Breast epithelium (tissue), 4 donors: ENCODE measurements around the gene ZNF667. TPM values are rescaled to one million over a fixed set of nuclear protein-coding genes. Genes with fewer than 3 reads are reported as not detected.

Experiments
- DNase-seq, 2 donors: peaks; one replicate each; pipeline ENCODE4 v3.0.0-alpha.2; 2019; ENCODE audit warnings: low spot score in 2 of 2
- H3K27ac ChIP-seq, 2 donors: fragments of 200-600 bp; sonication (generic) in 1 of 2; one replicate each; pipeline ENCODE4 v1.5.1; 2016 to 2019; ENCODE audit warnings: mild to moderate bottlenecking in 1 of 2
- H3K27me3 ChIP-seq, 2 donors: fragments of 200-600 bp; sonication (generic) in 1 of 2; one replicate each; pipeline versions ENCODE4 v1.5.1 to v1.6.0; 2017 to 2019; ENCODE audit warnings: control low read depth in 1 of 2, mild to moderate bottlenecking in 1 of 2
- H3K36me3 ChIP-seq: fragments of 200-600 bp; one replicate; pipeline ENCODE4 v1.5.1; 2019
- H3K4me1 ChIP-seq, 2 donors: fragments of 200-600 bp; sonication (generic); one replicate each; pipeline ENCODE4 v1.5.1; 2016 to 2019; ENCODE audit warnings: control low read depth in 1 of 2
- H3K4me3 ChIP-seq, 3 donors: fragments of 200-600 bp; sonication (generic); 1 replicate in 2 of 3; 2 replicates in 1 of 3; pipeline ENCODE4 v1.5.1; 2016 to 2019; ENCODE audit warnings: mild to moderate bottlenecking in 3 of 3, moderate library complexity in 2 of 3
- H3K9me3 ChIP-seq, 2 donors: fragments of 200-600 bp; sonication (generic) in 1 of 2; one replicate each; pipeline ENCODE4 v1.5.1; 2016 to 2019; ENCODE audit warnings: control low read depth in 1 of 2
- CTCF ChIP-seq, 3 donors: fragments of 450-650 bp; IDR thresholded peaks; one replicate each; pipeline ENCODE4 v1.5.1; 2016 to 2017; ENCODE audit warnings: antibody characterized with exemption in 3 of 3, mild to moderate bottlenecking in 3 of 3, moderate library complexity in 3 of 3
- POLR2A ChIP-seq: fragments of 450-650 bp; IDR thresholded peaks from one replicate; pipeline ENCODE4 v1.6.1; 2016; ENCODE audit warnings: antibody characterized with exemption, mild to moderate bottlenecking, moderate library complexity
- POLR2AphosphoS5 ChIP-seq, 3 donors: sonication (generic); formaldehyde crosslinking; IDR thresholded peaks; one replicate each; pipeline ENCODE4 v1.6.1; 2017; ENCODE audit warnings: antibody characterized with exemption in 3 of 3
- intact Hi-C: fragments of 100-400 bp; cut with DNase I; formaldehyde crosslinking; loops from one replicate; pipeline ENCODE4 v1.15.1; 2023; ENCODE audit warnings: low total_unique reads
- total RNA-seq, 3 donors: library from RNA; depleted of rRNA; stranded (reverse); fragments of >200 nt; gene quantifications; one replicate each; pipeline ENCODE4 v1.1.0, GENCODE V29; 2016

Gene ZNF667
- total RNA-seq, 3 donors from 2014 or later = 2.9 to 10.0 (median 6.2) TPM

GRCh38 chr19:56423985-56424353 lies 53.2 kb downstream of the ZNF667 start:
- intact Hi-C loops = no loop called here
- Histone ChIP-seq H3K4me3 (no peak overlapping the region), H3K27ac (no peak overlapping the region), H3K9me3 (peaks cover 98 to 100% of the 10 kb centered on the region in 2 donors), H3K4me1 (no peaks in the 10 kb centered on the region), H3K36me3 (peaks cover 27% of the 10 kb centered on the region), H3K27me3 (no peaks in the 10 kb centered on the region)
- TF ChIP-seq CTCF (IDR thresholded peaks at IDR 0.05) (no peak), POLR2A (no peak), POLR2AphosphoS5 (IDR thresholded peaks at IDR 0.05) (no peak)
- DNase-seq = no peak

- TF ChIP-seq CTCF (IDR thresholded peaks at IDR 0.05) (no peak), POLR2A (no peak), POLR2AphosphoS5 (IDR thresholded peaks at IDR 0.05) (no peak)
- no peaks in the 10 kb centered on the region for H3K27me3 ChIP-seq
- no peak overlapping the region for H3K4me3 ChIP-seq
- H3K36me3 ChIP-seq = peaks cover 27% of the 10 kb centered on the region
- H3K4me1 ChIP-seq = no peaks in the 10 kb centered on the region
- H3K9me3 ChIP-seq = peaks cover 96 to 100% of the 10 kb centered on the region in 2 donors
- no peak overlapping the region for H3K27ac ChIP-seq
- DNase-seq = no peak
- intact Hi-C loops = no loop called here
Observed at GRCh38 chr19:56423276-56423984, 53.7 kb downstream of the ZNF667 start.

GRCh38 chr19:56405062-56405461 lies 72.1 kb downstream of the ZNF667 start:
- H3K27me3 ChIP-seq = no peaks in the 10 kb centered on the region
- H3K9me3 ChIP-seq = peaks cover 34 to 60% of the 10 kb centered on the region in 2 donors
- H3K4me3 ChIP-seq = peak overlapping the region in 2 of 3 donors; percentile 71 to 82
- no peaks in the 10 kb centered on the region for H3K4me1 ChIP-seq
- intact Hi-C loops = no loop called here
- TF ChIP-seq POLR2A = no peak
- peaks cover 22% of the 10 kb centered on the region for H3K36me3 ChIP-seq
- no peak overlapping the region for H3K27ac ChIP-seq
- DNase-seq = no peak

- no peak for DNase-seq
- peak overlapping the region; percentile 71 to 82 (median 74) for H3K4me3 ChIP-seq
- TF ChIP-seq POLR2A = no peak
- no peak for TF ChIP-seq POLR2AphosphoS5 (IDR thresholded peaks at IDR 0.05)
- no peak for TF ChIP-seq CTCF (IDR thresholded peaks at IDR 0.05)
- peaks cover 18% of the 10 kb centered on the region for H3K36me3 ChIP-seq
- peak overlapping the region; percentile 94 to 98 for H3K27ac ChIP-seq
- intact Hi-C loops = no loop called here
- no peaks in the 10 kb centered on the region for H3K27me3 ChIP-seq
- no peaks in the 10 kb centered on the region for H3K4me1 ChIP-seq
- peaks cover 32 to 60% of the 10 kb centered on the region in 2 donors for H3K9me3 ChIP-seq
Observed at GRCh38 chr19:56404705-56405056, 72.5 kb downstream of the ZNF667 start.

- Histone ChIP-seq H3K27ac (peak within 1 kb of the TSS; percentile 94 to 98), H3K9me3 (peaks cover 33 to 59% of the 10 kb centered on the region in 2 donors), H3K4me3 (peak within 1 kb of the TSS; percentile 71 to 82 (median 74)), H3K4me1 (no peaks in the 10 kb centered on the region), H3K36me3 (peaks cover 12% of the 10 kb centered on the region), H3K27me3 (no peaks in the 10 kb centered on the region)
- TF ChIP-seq POLR2A (no peak), POLR2AphosphoS5 (IDR thresholded peaks at IDR 0.05) (peak; percentile 13 to 36 (median 14)), CTCF (IDR thresholded peaks at IDR 0.05) (peak in 1 of 3 donors; percentile 16)
- DNase-seq = peak; percentile 94
- intact Hi-C loops = no loop called here
Observed at GRCh38 chr19:56403764-56404704, 73.1 kb downstream of the ZNF667 start, which contains the start of gene ZNF583. TSS of gene ZNF583 (plus strand) at chr19:56404332. CDS start at chr19:56407115, 2,783 bp downstream.
